ENCODE data around the gene SLC48A1.

GRCh38 chr12:47828976-47829482 is 56.0 kb downstream of the SLC48A1 start:
- TF ChIP-seq POLR2AphosphoS5 (IDR thresholded peaks at IDR 0.05): no peak
- no peak for TF ChIP-seq CTCF (IDR thresholded peaks at IDR 0.05; ENCODE audit: poor library complexity, severe bottlenecking)
- no peak for TF ChIP-seq MXI1 (conservative IDR thresholded peaks at IDR 0.05; ENCODE audit: poor library complexity, severe bottlenecking)
- TF ChIP-seq EP300 (conservative IDR thresholded peaks at IDR 0.05; ENCODE audit: poor library complexity, severe bottlenecking): no peak
- TF ChIP-seq EZH2 (IDR thresholded peaks at IDR 0.05; ENCODE audit: borderline replicate concordance, insufficient read depth, low read length, poor library complexity, severe bottlenecking): no peak
- TF ChIP-seq RAD21 (conservative IDR thresholded peaks at IDR 0.05): no peak
